Activated CD4-positive, CD25-positive, alpha-beta regulatory T cell treated with anti-CD3 and anti-CD28 coated beads, Interleukin-2, amount 50 U/mL, for 16 hours (primary cell): ENCODE results near the gene SELENOW.
A peak's percentile ranks its signal among the peaks of the same experiment; 100 is the strongest.
"Not testable (repeated sequence)": the region's sequence is repeated elsewhere in the genome, so short reads cannot be mapped to it uniquely, and the experiment has no call there.

Experiments used
- DNase-seq: peaks from one replicate; pipeline ENCODE4 v3.0.0-alpha.2; 2020; ENCODE audit warnings: low read depth, low spot score

The SELENOW gene

GRCh38 chr19:47781590-47782262 lies 3.2 kb downstream of the SELENOW start:
- no peak for DNase-seq

GRCh38 chr19:47786566-47786965 lies 8.1 kb downstream of the SELENOW start:
- DNase-seq = no peak

GRCh38 chr19:47787307-47787706 lies 8.8 kb downstream of the SELENOW start:
- not testable (repeated sequence) for DNase-seq

- not testable (repeated sequence) for DNase-seq
Measured at GRCh38 chr19:47789811-47790210, 11.3 kb downstream of the SELENOW start.

- DNase-seq = peak; percentile 70
Measured at GRCh38 chr19:47790398-47790814, 11.9 kb downstream of the SELENOW start.

- DNase-seq = no peak
Measured at GRCh38 chr19:47792616-47793015, 14.1 kb downstream of the SELENOW start.

GRCh38 chr19:47794526-47794925 lies 16.0 kb downstream of the SELENOW start:
- no peak for DNase-seq

- no peak for DNase-seq
Measured at GRCh38 chr19:47796785-47797184, 18.3 kb downstream of the SELENOW start.

- DNase-seq = no peak
Measured at GRCh38 chr19:47797996-47798903, 19.7 kb downstream of the SELENOW start.

GRCh38 chr19:47798904-47799266 lies 20.4 kb downstream of the SELENOW start:
- no peak for DNase-seq

GRCh38 chr19:47801270-47801669 lies 22.8 kb downstream of the SELENOW start:
- no peak for DNase-seq

GRCh38 chr19:47802521-47803043 lies 24.1 kb downstream of the SELENOW start:
- DNase-seq = no peak

GRCh38 chr19:47803148-47803547 lies 24.6 kb downstream of the SELENOW start:
- DNase-seq = not testable (repeated sequence)

- not testable (repeated sequence) for DNase-seq
Measured at GRCh38 chr19:47803671-47804070, 25.2 kb downstream of the SELENOW start.

GRCh38 chr19:47804451-47804850 lies 25.9 kb downstream of the SELENOW start, which contains the start of gene TPRX1:
TPRX1 (minus strand) TSS chr19:47804551; CDS start chr19:47804539, 12 bp downstream.
- not testable (repeated sequence) for DNase-seq

GRCh38 chr19:47805313-47805712 lies 26.8 kb downstream of the SELENOW start:
- DNase-seq = no peak

- DNase-seq = no peak
Measured at GRCh38 chr19:47806435-47806834, 27.9 kb downstream of the SELENOW start.

- peak; percentile 62 for DNase-seq
Measured at GRCh38 chr19:47813304-47813994, 34.9 kb downstream of the SELENOW start.

GRCh38 chr19:47813995-47814328 lies 35.5 kb downstream of the SELENOW start:
- DNase-seq = no peak

- not testable (repeated sequence) for DNase-seq
Measured at GRCh38 chr19:47816270-47816669, 37.8 kb downstream of the SELENOW start.

- not testable (repeated sequence) for DNase-seq
Measured at GRCh38 chr19:47818221-47818620, 39.7 kb downstream of the SELENOW start.

GRCh38 chr19:47819858-47820257 lies 41.4 kb downstream of the SELENOW start:
- no peak for DNase-seq
